GM21717 (cell line): ENCODE data around the gene FGF22.
"Not testable (repeated sequence)": the region's sequence is repeated elsewhere in the genome, so short reads cannot be mapped to it uniquely, and the experiment has no call there.

Experiments
- ATAC-seq: cut with Tn5 transposase; IDR thresholded peaks from one replicate; pipeline ENCODE4 v1.9.1; 2021; ENCODE audit warnings: mild to moderate bottlenecking, moderate library complexity; ENCODE audit not compliant: unreplicated experiment

The FGF22 gene

GRCh38 chr19:621819-622218, 17.9 kb upstream of the FGF22 start:
- ATAC-seq, result no peak

- ATAC-seq, result no peak
Measured at GRCh38 chr19:622666-623065, 17.0 kb upstream of the FGF22 start.

DNA sequence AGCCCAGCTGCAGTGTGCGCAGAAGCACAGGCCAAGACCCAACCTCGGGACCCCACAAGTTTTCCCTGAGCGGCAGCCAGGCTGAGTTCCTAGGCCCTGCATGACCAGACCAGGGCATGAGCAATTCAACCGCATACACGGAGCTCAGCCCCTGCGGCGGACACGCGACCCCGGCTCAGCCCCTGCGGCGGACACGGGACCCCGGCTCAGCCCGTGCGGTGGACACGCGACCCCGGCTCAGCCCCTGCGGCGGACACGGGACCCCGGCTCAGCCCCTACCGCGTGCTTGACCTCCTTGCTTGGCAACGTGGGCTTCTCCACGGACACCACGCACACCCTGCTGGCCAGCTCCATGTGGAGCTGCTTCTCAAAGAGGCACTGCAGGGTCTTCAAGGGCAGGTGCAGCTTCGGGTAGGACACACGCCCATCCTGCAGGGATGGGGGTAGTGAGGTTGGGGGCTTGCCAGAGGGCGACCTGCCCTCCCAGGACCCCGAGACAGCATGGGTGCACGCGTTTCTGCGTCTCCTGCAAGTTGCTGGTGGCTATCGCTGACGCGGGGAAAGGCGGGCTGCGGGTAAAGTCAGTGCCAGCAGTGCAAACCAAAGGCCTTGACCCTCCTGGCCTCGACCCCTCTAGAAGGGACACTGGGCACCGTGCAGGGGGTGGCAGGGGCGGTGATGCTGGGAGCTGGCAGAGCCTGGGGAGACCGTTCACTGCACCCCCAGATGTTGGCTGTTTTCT, 16.3 kb upstream of the FGF22 start:
- ATAC-seq, result no peak

GRCh38 chr19:623974-624373, 15.7 kb upstream of the FGF22 start:
- ATAC-seq, result no peak

DNA sequence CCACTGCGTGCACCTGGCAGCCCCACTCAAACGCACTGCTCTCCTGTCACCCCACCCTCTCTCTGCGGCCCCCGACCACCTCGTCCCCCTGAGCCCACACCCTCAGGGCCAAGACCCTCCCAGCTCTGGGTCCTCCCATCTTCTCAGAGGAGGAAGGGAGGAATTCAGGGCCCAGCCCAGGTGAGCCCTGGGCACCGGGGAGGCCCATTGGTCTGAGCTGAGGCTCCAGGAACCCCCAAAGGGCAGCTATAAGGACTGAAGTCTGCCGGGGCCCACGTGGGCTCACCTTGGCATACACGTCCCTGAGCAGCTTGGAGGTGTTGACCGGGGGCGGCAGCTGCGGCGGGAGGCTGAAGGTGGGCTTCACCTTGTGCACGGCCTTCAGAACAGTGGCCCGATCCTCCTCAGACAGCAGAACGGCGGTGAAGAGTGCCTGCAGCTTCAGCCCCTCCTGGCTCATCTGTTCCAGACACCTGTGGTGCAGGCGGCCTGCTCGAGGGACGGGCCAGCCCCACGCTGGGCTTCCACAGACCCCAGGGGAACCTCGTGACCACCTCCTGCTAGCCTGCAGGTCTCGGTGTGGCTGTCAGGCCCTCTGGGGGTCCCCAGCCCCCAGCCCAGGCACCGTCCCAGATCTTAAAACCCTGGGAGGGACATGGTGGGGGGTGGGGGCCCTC, 15.1 kb upstream of the FGF22 start:
- no peak for ATAC-seq

DNA sequence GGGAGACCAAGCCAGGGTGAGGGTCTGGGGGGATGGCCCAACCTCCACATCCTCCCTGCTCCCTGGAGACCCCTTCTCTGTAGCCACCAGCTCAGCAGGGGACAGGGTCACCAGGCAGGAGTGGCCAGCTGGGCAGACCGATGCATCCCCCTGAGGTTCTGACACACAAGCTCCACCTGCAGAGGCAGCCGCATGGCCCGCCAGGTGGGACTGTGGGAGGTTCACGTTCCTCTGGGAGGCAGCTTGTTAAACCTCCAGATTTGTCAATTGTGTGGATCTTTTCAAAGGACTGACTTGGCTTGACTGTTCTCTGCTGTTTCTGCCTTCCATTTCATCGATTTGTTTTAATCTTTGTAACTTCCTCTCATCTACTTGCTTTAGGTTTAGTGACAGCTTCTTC, 14.4 kb upstream of the FGF22 start:
- ATAC-seq, result no peak

DNA sequence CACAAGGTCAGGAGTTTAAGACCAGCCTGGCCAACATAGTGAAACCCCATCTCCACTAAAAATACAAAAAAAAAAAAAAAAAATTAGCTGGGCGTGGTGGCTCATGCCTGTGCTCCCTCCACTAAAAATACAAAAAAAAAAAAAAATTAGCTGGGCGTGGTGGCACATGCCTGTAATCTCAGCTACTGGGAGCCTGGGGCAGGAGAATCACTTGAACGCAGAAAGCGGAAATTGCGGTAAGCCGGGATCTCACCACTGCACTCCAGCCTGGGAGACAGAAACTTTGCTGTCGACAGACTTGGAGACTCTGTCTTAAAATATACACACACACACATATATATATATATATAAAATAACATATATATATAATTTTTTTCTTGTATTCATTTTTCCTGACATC, 13.1 kb upstream of the FGF22 start:
- not testable (repeated sequence) for ATAC-seq

GRCh38 chr19:628168-628567, 11.5 kb upstream of the FGF22 start:
- ATAC-seq, result no peak

GRCh38 chr19:629515-629914, 10.2 kb upstream of the FGF22 start:
- ATAC-seq, result not testable (repeated sequence)

GRCh38 chr19:629961-630714, 9.5 kb upstream of the FGF22 start:
- ATAC-seq, result no peak

DNA sequence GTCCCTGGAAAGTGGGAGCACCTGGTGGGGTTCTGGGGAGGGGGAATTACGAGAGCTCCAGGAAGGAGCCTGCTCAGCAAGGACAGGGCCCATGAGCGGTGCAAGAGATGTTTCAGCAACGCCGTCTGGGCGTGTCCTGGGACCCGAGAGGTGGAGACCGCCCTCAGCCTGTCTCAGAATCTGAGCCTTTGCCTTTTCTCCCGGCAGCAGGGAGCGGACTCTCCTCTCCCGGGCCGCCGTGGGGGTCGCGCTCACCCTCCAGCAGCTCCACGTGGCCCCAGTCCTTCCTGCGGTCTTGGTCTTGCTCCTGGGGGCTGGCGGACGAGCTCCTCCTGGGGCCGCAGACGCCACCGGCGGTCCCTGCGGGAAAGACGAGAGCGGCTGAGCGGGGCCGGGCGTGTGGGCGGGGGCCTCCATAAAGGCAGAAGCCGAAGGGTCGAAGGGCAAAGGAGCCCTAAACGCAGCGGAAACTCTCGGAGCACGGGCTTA, 7.1 kb upstream of the FGF22 start:
- ATAC-seq, result peak; percentile 13

DNA sequence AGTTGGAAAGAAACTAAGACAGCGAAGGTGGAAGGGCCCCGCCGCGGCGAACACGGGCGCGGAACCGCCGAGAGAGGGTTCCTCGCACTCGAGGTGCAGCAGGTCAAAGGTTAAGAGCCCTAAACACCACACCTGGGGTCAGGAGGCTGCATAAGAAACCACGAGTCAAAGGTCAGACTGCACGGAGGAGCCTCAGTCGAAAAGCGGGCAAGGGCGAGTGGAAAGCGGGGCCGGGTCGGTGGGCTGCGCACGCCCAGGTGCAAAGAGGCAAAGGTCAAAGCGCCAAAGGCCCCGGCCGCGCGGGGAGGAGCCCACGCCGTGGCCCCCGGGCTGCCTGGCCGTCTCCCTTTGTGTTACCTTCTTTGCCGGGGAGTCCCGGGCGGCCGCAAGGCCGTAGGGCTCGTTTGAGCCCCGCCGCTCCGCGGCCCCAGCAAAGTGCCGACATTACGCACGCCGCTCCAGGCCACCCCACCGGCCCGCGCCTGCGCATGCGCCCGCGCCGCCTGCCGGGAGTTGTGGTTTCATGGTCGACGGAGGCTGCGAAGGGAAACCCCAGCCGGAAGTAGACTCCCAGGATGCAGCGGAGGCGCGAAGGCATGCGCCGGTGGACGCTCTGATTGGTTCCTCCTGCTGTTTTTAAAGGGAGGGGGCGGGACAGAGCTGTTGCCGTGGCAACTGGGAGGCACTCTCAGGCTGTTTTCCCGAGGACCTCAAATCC, 6.5 kb upstream of the FGF22 start, which contains the start of gene POLRMT:
Gene POLRMT (minus strand): TSS at position 470 of the 718 bp plus-strand sequence. CDS start 25 bp downstream, at position 445.
- ATAC-seq, result peak; percentile 50

DNA sequence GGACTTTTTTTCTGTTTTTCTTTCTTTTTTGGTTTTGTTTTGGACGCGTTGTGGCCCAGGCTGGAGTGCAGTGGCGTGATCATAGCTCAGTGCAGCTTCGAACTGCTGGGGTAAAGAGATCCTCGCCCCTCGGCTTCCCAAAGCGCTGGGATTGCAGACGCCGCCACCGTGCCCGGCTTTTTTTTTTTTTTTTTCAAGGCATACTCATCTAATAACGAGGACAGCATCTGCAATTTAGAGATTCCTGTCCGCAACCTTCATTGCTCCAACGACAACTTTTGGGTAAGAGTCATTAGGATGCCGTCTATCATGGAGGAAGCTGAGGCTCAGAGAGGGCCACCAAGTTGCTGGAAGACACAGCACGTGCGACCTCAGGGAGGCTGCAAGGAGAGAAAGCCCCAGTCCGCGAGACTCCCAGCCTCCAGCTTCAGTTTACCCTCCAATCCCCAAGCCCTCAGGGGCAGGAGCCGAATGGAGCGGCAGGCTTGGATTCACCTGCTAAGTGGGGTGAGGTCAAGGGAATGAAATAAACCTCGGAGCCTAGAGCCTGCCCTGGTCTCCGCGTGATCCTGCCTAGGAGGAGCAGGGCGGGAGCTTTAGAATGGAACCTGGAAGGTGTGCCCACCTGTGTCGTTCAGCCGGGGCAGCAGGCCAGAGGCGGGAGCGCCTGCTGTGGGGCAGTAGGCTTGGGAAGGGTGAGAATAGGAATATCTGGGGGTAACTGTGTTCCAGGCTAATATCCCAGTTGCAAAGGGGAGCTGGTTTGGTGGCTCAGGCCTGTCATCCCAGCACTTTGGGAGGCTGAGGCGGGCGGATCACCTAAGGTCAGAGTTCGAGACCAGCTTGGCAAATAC, 5.7 kb upstream of the FGF22 start:
- no peak for ATAC-seq

DNA sequence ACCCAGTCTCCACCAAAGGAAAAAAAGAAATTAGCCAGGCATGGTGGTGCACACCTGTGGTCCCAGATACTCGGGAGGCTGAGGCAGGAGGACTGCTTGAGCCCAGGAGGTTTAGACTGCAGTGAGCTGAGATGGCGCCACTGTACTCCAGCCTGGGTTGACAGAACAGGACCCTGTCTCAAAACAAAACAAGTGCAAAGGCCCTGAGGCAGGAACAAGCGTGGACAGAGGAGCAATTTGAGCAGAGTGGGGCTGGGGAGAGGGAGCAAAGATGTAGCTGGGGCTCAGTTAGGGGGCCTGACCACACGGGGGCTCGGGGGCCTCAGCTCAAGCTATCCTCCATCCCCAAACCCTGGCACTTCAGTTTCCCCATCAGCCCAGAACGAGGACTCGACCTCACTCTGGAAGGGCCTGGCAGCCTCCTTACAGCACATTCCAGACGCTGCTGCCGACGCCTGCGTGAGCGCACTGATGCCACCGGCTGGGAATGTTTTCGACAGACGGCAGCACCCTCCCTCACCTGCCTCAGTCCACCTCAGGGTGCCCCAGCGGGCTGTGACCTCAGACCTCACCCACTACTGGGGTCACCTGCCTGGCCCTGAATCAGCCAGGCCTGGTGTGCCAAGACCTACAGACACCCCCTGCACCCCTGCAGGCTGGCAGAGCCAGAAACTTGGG, 4.6 kb upstream of the FGF22 start:
- ATAC-seq, result no peak

- no peak for ATAC-seq
Measured at GRCh38 chr19:638906-639252, 800 bp upstream of the FGF22 start.

GRCh38 chr19:640161-640558, 481 bp downstream of the FGF22 start:
- ATAC-seq, result no peak

- no peak for ATAC-seq
Measured at GRCh38 chr19:640606-641189, 1.0 kb downstream of the FGF22 start.

- no peak for ATAC-seq
Measured at GRCh38 chr19:641702-642101, 2.0 kb downstream of the FGF22 start.
